Right atrium auricular region (tissue), 2 donors: ENCODE data around the gene ACTC1. TPM values are rescaled to one million over a fixed set of nuclear protein-coding genes. Genes with fewer than 3 reads are reported as not detected.

Experiments
- DNase-seq: peaks from one replicate; pipeline ENCODE4 v3.0.0-alpha.2; 2019; ENCODE audit warnings: low spot score
- H3K27ac ChIP-seq, 2 donors: fragments of 200-600 bp; sonication (generic); 1 replicate in 1 of 2; 2 replicates in 1 of 2; pipeline ENCODE4 v1.5.1; 2016 to 2019
- H3K27me3 ChIP-seq, 2 donors: fragments of 200-600 bp; sonication (generic); one replicate each; pipeline versions ENCODE4 v1.5.1 to v1.6.0; 2017 to 2019
- H3K36me3 ChIP-seq: fragments of 200-600 bp; sonication (generic); one replicate; pipeline ENCODE4 v1.5.1; 2016
- H3K4me1 ChIP-seq, 2 donors: fragments of 200-600 bp; sonication (generic); one replicate each; pipeline versions ENCODE4 v1.5.1 to v1.6.0; 2017 to 2019
- H3K4me3 ChIP-seq, 2 donors: fragments of 200-600 bp; sonication (generic); 1 replicate in 1 of 2; 2 replicates in 1 of 2; pipeline ENCODE4 v1.5.1; 2017 to 2019; ENCODE audit warnings: mild to moderate bottlenecking in 1 of 2, moderate library complexity in 1 of 2
- H3K9me3 ChIP-seq, 2 donors: fragments of 200-600 bp; sonication (generic); one replicate each; pipeline ENCODE4 v1.5.1; 2019
- total RNA-seq, 2 donors: library from RNA; depleted of rRNA; stranded (reverse); fragments of >200 nt; gene quantifications; one replicate each; pipeline ENCODE4 v1.1.0, GENCODE V29; 2016
- TF ChIP-seq, protein P1 (sequence below), 2 donors: fragments of 200-600 bp; sonication (generic); IDR thresholded peaks; one replicate each; pipeline ENCODE4 v1.5.1; 2019; ENCODE audit warnings: antibody characterized with exemption in 2 of 2

Gene ACTC1
- total RNA-seq, 2 donors from 2014 or later, result 8,662 to 10,302 TPM

DNA sequence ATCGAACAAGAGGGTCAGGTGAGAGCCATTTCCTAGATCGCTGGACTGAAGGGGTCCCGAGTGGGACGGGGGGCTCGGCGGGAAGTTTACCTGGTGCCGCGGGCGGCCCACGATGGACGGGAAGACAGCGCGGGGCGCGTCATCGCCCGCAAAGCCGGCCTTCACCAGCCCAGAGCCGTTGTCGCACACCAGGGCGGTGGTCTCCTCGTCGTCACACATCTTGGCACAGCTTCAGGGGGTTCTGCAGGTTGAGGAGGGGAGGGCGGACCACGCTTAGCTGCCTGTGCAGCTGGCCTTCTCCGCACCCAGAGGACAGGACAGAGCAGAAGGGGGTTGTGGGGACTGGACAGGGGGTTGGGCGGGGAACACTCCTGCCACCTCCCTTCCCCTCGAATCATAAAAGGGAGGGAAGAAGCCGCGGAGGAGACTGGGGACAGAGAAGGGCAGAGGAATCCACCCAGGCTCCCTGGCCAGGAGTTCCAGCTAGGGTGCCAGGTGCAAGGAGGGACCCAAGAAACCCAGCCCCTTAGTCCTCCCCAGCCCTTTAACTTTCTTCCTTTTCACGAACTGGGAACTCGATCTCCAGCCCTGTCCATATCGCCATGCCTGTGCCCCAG is 651 bp downstream of the ACTC1 start:
- TF ChIP-seq, protein P1, sequence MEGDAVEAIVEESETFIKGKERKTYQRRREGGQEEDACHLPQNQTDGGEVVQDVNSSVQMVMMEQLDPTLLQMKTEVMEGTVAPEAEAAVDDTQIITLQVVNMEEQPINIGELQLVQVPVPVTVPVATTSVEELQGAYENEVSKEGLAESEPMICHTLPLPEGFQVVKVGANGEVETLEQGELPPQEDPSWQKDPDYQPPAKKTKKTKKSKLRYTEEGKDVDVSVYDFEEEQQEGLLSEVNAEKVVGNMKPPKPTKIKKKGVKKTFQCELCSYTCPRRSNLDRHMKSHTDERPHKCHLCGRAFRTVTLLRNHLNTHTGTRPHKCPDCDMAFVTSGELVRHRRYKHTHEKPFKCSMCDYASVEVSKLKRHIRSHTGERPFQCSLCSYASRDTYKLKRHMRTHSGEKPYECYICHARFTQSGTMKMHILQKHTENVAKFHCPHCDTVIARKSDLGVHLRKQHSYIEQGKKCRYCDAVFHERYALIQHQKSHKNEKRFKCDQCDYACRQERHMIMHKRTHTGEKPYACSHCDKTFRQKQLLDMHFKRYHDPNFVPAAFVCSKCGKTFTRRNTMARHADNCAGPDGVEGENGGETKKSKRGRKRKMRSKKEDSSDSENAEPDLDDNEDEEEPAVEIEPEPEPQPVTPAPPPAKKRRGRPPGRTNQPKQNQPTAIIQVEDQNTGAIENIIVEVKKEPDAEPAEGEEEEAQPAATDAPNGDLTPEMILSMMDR (IDR thresholded peaks at IDR 0.05), result no peak
- DNase-seq, result no peak
- Histone ChIP-seq H3K4me1 (peaks cover 0 to 8% of the 10 kb centered on the region in 2 donors), H3K36me3 (peaks cover 47% of the 10 kb centered on the region), H3K4me3 (peak overlapping the region; percentile 57 to 68), H3K27ac (peak overlapping the region; percentile 85 to 95), H3K9me3 (no peaks in the 10 kb centered on the region), H3K27me3 (no peaks in the 10 kb centered on the region)

DNA sequence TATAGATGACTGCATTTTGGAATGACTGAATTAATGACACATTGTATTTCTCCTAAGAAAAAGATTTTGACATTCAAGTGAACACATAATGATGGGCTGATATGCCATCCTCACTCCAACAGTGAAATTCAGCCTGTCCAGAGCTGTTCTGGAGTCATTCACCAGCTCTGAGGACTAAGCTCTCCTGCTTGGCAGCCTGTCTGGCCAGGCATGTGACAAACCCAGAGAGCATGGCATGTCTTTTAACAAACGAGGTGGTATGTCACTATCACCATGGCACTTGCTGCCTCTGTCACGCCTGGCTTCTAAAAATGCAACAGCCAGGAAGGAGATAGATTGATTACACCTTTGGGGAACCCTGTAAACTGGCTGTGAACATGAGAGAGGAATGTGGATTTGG is 1.4 kb downstream of the ACTC1 start:
- Histone ChIP-seq H3K27ac (peak overlapping the region; percentile 85 to 95), H3K4me1 (peaks cover 0 to under 1% of the 10 kb centered on the region in 2 donors), H3K36me3 (peaks cover 47% of the 10 kb centered on the region), H3K9me3 (no peaks in the 10 kb centered on the region), H3K4me3 (peak overlapping the region; percentile 57 to 68), H3K27me3 (no peaks in the 10 kb centered on the region)
- TF ChIP-seq, protein P1 (IDR thresholded peaks at IDR 0.05), result no peak
- DNase-seq, result no peak

DNA sequence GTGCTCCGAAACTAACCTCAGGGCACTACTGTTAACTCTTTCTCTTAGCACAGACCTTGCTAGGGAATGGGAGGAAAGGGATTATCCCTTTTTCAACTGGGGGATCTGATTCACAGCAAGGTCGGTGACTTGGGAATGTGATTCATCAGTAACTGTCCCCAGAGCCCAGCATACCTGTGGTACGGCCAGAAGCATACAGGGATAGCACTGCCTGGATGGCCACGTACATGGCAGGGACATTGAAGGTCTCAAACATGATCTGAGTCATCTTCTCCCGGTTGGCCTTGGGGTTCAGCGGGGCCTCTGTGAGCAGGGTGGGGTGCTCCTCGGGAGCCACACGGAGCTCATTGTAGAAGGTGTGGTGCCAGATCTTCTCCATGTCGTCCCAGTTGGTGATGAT is 2.3 kb downstream of the ACTC1 start:
- peak overlapping the region; percentile 85 to 95 for H3K27ac ChIP-seq
- no peaks in the 10 kb centered on the region for H3K27me3 ChIP-seq
- peak overlapping the region; percentile 57 to 68 for H3K4me3 ChIP-seq
- H3K4me1 ChIP-seq, result no peaks in the 10 kb centered on the region
- H3K9me3 ChIP-seq, result no peaks in the 10 kb centered on the region
- DNase-seq, result no peak
- TF ChIP-seq, protein P1 (IDR thresholded peaks at IDR 0.05), result no peak
- H3K36me3 ChIP-seq, result peaks cover 47% of the 10 kb centered on the region

DNA sequence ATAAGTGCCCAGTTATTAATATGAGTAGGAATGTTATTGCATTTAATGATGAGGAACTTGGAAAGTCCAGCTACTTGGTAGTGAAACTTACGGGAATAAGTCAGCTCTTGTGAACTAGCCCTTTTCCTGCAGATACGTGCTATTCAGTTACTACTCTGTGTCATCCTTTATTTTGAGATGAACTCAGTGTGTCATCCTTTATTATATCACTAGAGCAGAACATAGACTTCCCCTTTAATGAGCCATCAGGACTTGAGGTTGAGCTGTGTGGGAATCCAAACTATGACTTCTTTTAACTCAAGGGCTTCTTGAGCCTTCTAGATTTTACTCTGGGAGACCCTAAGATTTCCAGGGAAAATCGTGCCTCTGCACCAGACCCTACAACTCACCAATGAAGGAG is 3.6 kb downstream of the ACTC1 start:
- no peak for DNase-seq
- Histone ChIP-seq H3K36me3 (peaks cover 47% of the 10 kb centered on the region), H3K27me3 (no peaks in the 10 kb centered on the region), H3K9me3 (no peaks in the 10 kb centered on the region), H3K27ac (peak overlapping the region; percentile 85 to 95), H3K4me3 (peak overlapping the region; percentile 57 to 68), H3K4me1 (no peaks in the 10 kb centered on the region)
- TF ChIP-seq, protein P1 (IDR thresholded peaks at IDR 0.05), result no peak

- peak overlapping the region; percentile 29 to 95 for H3K27ac ChIP-seq
- DNase-seq, result no peak
- no peaks in the 10 kb centered on the region for H3K4me1 ChIP-seq
- peaks cover 45% of the 10 kb centered on the region for H3K36me3 ChIP-seq
- H3K9me3 ChIP-seq, result no peaks in the 10 kb centered on the region
- TF ChIP-seq, protein P1 (IDR thresholded peaks at IDR 0.05), result no peak
- H3K27me3 ChIP-seq, result no peaks in the 10 kb centered on the region
- no peak overlapping the region for H3K4me3 ChIP-seq
Measured at GRCh38 chr15:34790121-34790520, 5.2 kb downstream of the ACTC1 start.

GRCh38 chr15:34789326-34789725 is 6.0 kb downstream of the ACTC1 start:
- Histone ChIP-seq H3K4me1 (no peaks in the 10 kb centered on the region), H3K36me3 (peaks cover 37% of the 10 kb centered on the region), H3K9me3 (no peaks in the 10 kb centered on the region), H3K27ac (peak overlapping the region; percentile 29 to 51), H3K27me3 (no peaks in the 10 kb centered on the region), H3K4me3 (no peak overlapping the region)
- TF ChIP-seq, protein P1 (IDR thresholded peaks at IDR 0.05), result no peak
- no peak for DNase-seq
